HepG2 (cell line): ENCODE measurements around the gene RTN1. TPM values are rescaled to one million over a fixed set of nuclear protein-coding genes. Genes with fewer than 3 reads are reported as not detected.
A peak's percentile ranks its signal among the peaks of the same experiment; 100 is the strongest.

ENCODE experiments used
- CREBL2 ChIP-seq: sonication (generic); formaldehyde crosslinking; IDR thresholded peaks from 2 replicates; pipeline ENCODE4 v1.8.1; 2023; ENCODE audit warnings: missing genetic modification reagents, mild to moderate bottlenecking, borderline replicate concordance
- HMG20A ChIP-seq: IDR thresholded peaks from 2 replicates; pipeline ENCODE4 v1.6.1; 2016; ENCODE audit warnings: borderline replicate concordance
- MAFG ChIP-seq: sonication (generic); formaldehyde crosslinking; IDR thresholded peaks from 2 replicates; pipeline ENCODE4 v1.5.1; 2020; ENCODE audit warnings: mild to moderate bottlenecking, missing genetic modification reagents
- NR0B2 ChIP-seq: sonication (generic); formaldehyde crosslinking; IDR thresholded peaks from 2 replicates; pipeline ENCODE4 v1.4.0; 2020; ENCODE audit warnings: mild to moderate bottlenecking, missing genetic modification reagents
- PRDM4 ChIP-seq: sonication (generic); formaldehyde crosslinking; IDR thresholded peaks from 2 replicates; pipeline ENCODE4 v1.9.0; 2021; ENCODE audit warnings: missing genetic modification reagents, borderline replicate concordance
- SKIL ChIP-seq: sonication (generic); formaldehyde crosslinking; IDR thresholded peaks from 2 replicates; pipeline ENCODE4 v1.8.0; 2022; ENCODE audit warnings: missing genetic modification reagents, mild to moderate bottlenecking, moderate library complexity, borderline replicate concordance
- SP2 ChIP-seq: sonication (generic); formaldehyde crosslinking; IDR thresholded peaks from 2 replicates; pipeline ENCODE4 v1.5.1; 2020; ENCODE audit warnings: mild to moderate bottlenecking, missing genetic modification reagents
- SRSF4 ChIP-seq: fragments of 200-400 bp; formaldehyde crosslinking; IDR thresholded peaks from one replicate; pipeline ENCODE4 v1.6.1; 2018; ENCODE audit warnings: mild to moderate bottlenecking, low read depth, low read length, moderate library complexity; ENCODE audit not compliant: poor library complexity, severe bottlenecking
- ZC3H13 ChIP-seq: sonication (generic); formaldehyde crosslinking; IDR thresholded peaks from 2 replicates; pipeline ENCODE4 v1.8.1; 2023; ENCODE audit warnings: mild to moderate bottlenecking, missing genetic modification reagents, moderate library complexity
- ZNF235 ChIP-seq: sonication (generic); formaldehyde crosslinking; IDR thresholded peaks from 2 replicates; pipeline ENCODE4 v1.8.1; 2023; ENCODE audit warnings: mild to moderate bottlenecking, missing genetic modification reagents, borderline replicate concordance
- ZNF251 ChIP-seq: sonication (generic); formaldehyde crosslinking; IDR thresholded peaks from 2 replicates; pipeline ENCODE4 v1.9.0; 2021; ENCODE audit warnings: mild to moderate bottlenecking, missing genetic modification reagents
- ZNF510 ChIP-seq: sonication (generic); formaldehyde crosslinking; IDR thresholded peaks from 2 replicates; pipeline ENCODE4 v1.4.0; 2020; ENCODE audit warnings: low read depth, mild to moderate bottlenecking, missing genetic modification reagents
- ZNF512B ChIP-seq: sonication (generic); formaldehyde crosslinking; IDR thresholded peaks from 2 replicates; pipeline ENCODE4 v1.5.1; 2020; ENCODE audit warnings: missing genetic modification reagents, mild to moderate bottlenecking, borderline replicate concordance
- ZNF547 ChIP-seq: sonication (generic); formaldehyde crosslinking; IDR thresholded peaks from 2 replicates; pipeline ENCODE4 v1.5.1; 2020; ENCODE audit warnings: mild to moderate bottlenecking, missing genetic modification reagents
- ZNF691 ChIP-seq: sonication (generic); formaldehyde crosslinking; IDR thresholded peaks from 2 replicates; pipeline ENCODE4 v1.4.0; 2020; ENCODE audit warnings: missing genetic modification reagents, low read depth, mild to moderate bottlenecking, borderline replicate concordance
- ZNF891 ChIP-seq: sonication (generic); formaldehyde crosslinking; IDR thresholded peaks from 2 replicates; pipeline ENCODE4 v1.5.0; 2020; ENCODE audit warnings: mild to moderate bottlenecking, missing genetic modification reagents
- polyA plus RNA-seq, 8 experiments: library from polyadenylated mRNA; depleted of rRNA in 3 of 8; stranded (reverse) in 7 of 8; unstranded in 1 of 8; fragments of >200 nt; fragmentation: Illumina TruSeq in 4 of 8; extraction: Trizol in 4 of 8; gene quantifications; 2 replicates each; pipeline versions ENCODE4 v1.2.1 to v1.2.3, GENCODE V29; 2011 to 2016; ENCODE audit warnings: low read depth in 4 of 8, missing spikeins in 1 of 8, mixed read lengths in 1 of 8; ENCODE audit not compliant: insufficient read depth in 1 of 8
- total RNA-seq, 5 experiments: library from RNA; depleted of rRNA; stranded (reverse); fragments of >200 nt; fragmentation: Illumina TruSeq; extraction: Trizol; gene quantifications; 2 replicates each; pipeline ENCODE4 v1.2.3, GENCODE V29; 2016; ENCODE audit warnings: low read depth in 1 of 5

Gene RTN1
- total and polyA plus RNA-seq, 2 of the 13 experiments (the other 11 are each of a cell fraction or from before 2014, with no cell fraction given): 0.04 to 0.18 TPM

- no peak for TF ChIP-seq ZNF691 (CRISPR knock-in tag)
- no peak for TF ChIP-seq PRDM4 (CRISPR knock-in tag)
- no peak for TF ChIP-seq NR0B2 (CRISPR knock-in tag)
- TF ChIP-seq ZNF251: no peak
- no peak for TF ChIP-seq ZC3H13 (CRISPR knock-in tag)
- TF ChIP-seq ZNF235 (CRISPR knock-in tag): no peak
- no peak for TF ChIP-seq MAFG (CRISPR knock-in tag)
- TF ChIP-seq SKIL: peak; percentile 79; the same call in 1 of the 2 replicates
- no peak; the same call in 1 of the 2 replicates for TF ChIP-seq HMG20A
- TF ChIP-seq ZNF512B (CRISPR knock-in tag): 0 out of 2 replicates have a peak, but pooled peaks have one; percentile 31
- TF ChIP-seq SP2: no peak
- no peak for TF ChIP-seq SRSF4
- TF ChIP-seq ZNF891: no peak
- no peak for TF ChIP-seq ZNF547 (CRISPR knock-in tag)
- no peak for TF ChIP-seq ZNF510
- TF ChIP-seq CREBL2 (CRISPR knock-in tag): no peak
Measured at GRCh38 chr14:59919570-59920377, 49.2 kb upstream of the RTN1 start, which contains the start of gene LRRC9 (continued).
